ENCODE measurements around the gene CMKLR1. TPM values are rescaled to one million over a fixed set of nuclear protein-coding genes. Genes with fewer than 3 reads are reported as not detected.

Gene CMKLR1
- total RNA-seq, 4 donors from 2014 or later, result 9.7 to 25.4 (median 13.0) TPM

- no peak overlapping the region for H3K4me3 ChIP-seq
- H3K36me3 ChIP-seq, result no peaks in the 10 kb centered on the region
- no peaks in the 10 kb centered on the region for H3K9me3 ChIP-seq
- peaks cover 0 to 37% (median 23%) of the 10 kb centered on the region in 3 donors for H3K4me1 ChIP-seq
- TF ChIP-seq POLR2AphosphoS5 (IDR thresholded peaks at IDR 0.05) (no peak), EP300 (IDR thresholded peaks at IDR 0.05) (no peak), POLR2A (IDR thresholded peaks at IDR 0.05) (no peak)
- TF ChIP-seq, protein P1, sequence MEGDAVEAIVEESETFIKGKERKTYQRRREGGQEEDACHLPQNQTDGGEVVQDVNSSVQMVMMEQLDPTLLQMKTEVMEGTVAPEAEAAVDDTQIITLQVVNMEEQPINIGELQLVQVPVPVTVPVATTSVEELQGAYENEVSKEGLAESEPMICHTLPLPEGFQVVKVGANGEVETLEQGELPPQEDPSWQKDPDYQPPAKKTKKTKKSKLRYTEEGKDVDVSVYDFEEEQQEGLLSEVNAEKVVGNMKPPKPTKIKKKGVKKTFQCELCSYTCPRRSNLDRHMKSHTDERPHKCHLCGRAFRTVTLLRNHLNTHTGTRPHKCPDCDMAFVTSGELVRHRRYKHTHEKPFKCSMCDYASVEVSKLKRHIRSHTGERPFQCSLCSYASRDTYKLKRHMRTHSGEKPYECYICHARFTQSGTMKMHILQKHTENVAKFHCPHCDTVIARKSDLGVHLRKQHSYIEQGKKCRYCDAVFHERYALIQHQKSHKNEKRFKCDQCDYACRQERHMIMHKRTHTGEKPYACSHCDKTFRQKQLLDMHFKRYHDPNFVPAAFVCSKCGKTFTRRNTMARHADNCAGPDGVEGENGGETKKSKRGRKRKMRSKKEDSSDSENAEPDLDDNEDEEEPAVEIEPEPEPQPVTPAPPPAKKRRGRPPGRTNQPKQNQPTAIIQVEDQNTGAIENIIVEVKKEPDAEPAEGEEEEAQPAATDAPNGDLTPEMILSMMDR (IDR thresholded peaks at IDR 0.05), result no peak
- ATAC-seq, result no peak
- H3K27me3 ChIP-seq, result peaks cover 5% of the 10 kb centered on the region
- H3K27ac ChIP-seq, result no peak overlapping the region
- WGBS, 2 donors (ENCODE audit: low coverage in 1 of 2), result 40% methylated on average over 3 of the region's 4 CpGs; no CpG with 5 or more reads in 1 of the 2 donors
Observed at GRCh38 chr12:108299516-108299915, 39.6 kb downstream of the CMKLR1 start.

DNA sequence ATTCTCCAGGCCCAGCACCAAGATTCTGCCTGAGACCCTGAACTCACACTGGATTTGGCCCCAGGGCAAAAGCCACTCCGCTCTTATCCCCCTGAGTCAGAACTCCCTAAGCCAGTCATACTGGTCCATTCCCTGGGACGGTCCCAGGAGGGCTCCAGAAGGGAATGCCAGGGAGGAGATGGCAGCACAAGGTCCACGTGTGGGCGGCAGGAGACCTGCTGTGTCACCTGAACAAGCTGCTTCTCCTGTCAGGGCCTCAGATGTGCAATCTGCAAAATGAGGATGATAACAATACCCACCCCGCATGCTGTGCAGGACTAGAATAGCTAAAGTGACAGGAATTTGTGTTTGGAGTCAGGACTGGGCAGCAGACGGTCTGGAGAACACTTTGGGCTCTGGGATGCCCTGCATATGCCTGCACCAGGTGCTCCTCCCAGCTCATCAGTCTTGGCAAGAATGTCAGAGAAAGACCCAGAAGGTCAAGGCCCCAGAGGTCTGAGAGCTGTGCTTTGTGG, 40.3 kb downstream of the CMKLR1 start:
- H3K36me3 ChIP-seq, result no peaks in the 10 kb centered on the region
- H3K4me1 ChIP-seq, result peaks cover 0 to 30% (median 16%) of the 10 kb centered on the region in 3 donors
- no peak for ATAC-seq
- peaks cover 5% of the 10 kb centered on the region for H3K27me3 ChIP-seq
- 100% methylated on average over 2 of the region's 6 CpGs for WGBS, 2 donors (ENCODE audit: low coverage in 1 of 2)
- no peak overlapping the region for H3K27ac ChIP-seq
- no peaks in the 10 kb centered on the region for H3K9me3 ChIP-seq
- TF ChIP-seq POLR2A (IDR thresholded peaks at IDR 0.05) (no peak), EP300 (IDR thresholded peaks at IDR 0.05) (no peak), POLR2AphosphoS5 (IDR thresholded peaks at IDR 0.05) (no peak)
- TF ChIP-seq, protein P1 (IDR thresholded peaks at IDR 0.05), result no peak
- H3K4me3 ChIP-seq, result no peak overlapping the region

- TF ChIP-seq, protein P1 (IDR thresholded peaks at IDR 0.05), result no peak
- TF ChIP-seq POLR2AphosphoS5 (IDR thresholded peaks at IDR 0.05) (no peak), POLR2A (IDR thresholded peaks at IDR 0.05) (no peak), EP300 (IDR thresholded peaks at IDR 0.05) (no peak)
- Histone ChIP-seq H3K27ac (no peak overlapping the region), H3K4me3 (no peak overlapping the region), H3K36me3 (no peaks in the 10 kb centered on the region), H3K4me1 (peaks cover 0 to 23% (median 9%) of the 10 kb centered on the region in 3 donors), H3K27me3 (peaks cover 5% of the 10 kb centered on the region), H3K9me3 (no peaks in the 10 kb centered on the region)
- 77 to 78% methylated on average over 4 to 5 of the region's 6 CpGs for WGBS, 2 donors (ENCODE audit: low coverage in 1 of 2)
- ATAC-seq, result no peak
Observed at GRCh38 chr12:108297895-108298760, 41.0 kb downstream of the CMKLR1 start.

DNA sequence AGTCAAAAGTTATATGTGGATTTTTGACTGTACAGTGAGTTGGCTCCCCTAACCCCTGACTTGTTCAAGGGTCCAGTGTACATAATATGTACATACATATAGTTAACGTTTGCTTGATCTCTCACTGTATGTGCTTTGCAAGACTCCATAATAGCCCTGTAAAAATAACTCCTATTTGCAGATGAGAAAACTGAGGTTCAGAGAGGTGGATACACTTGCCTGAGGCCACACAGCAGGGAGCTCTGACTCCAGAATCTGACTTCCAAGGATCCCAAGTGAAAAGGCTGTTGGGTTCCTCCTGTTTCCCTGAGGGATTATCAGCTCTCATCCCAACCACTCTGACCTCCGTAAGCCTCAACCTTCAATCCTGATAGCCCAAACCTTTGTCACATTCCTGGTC, 41.7 kb downstream of the CMKLR1 start:
- 84 to 88% methylated on average over 1 to 2 of the region's 2 CpGs for WGBS, 2 donors (ENCODE audit: low coverage in 1 of 2)
- Histone ChIP-seq H3K27me3 (peaks cover 5% of the 10 kb centered on the region), H3K9me3 (no peaks in the 10 kb centered on the region), H3K4me3 (no peak overlapping the region), H3K27ac (no peak overlapping the region), H3K4me1 (peaks cover 0 to 16% (median 3%) of the 10 kb centered on the region in 3 donors), H3K36me3 (peaks cover 0 to 4% of the 10 kb centered on the region in 2 donors)
- TF ChIP-seq POLR2AphosphoS5 (IDR thresholded peaks at IDR 0.05) (no peak), EP300 (IDR thresholded peaks at IDR 0.05) (no peak)
- ATAC-seq, result no peak

- Histone ChIP-seq H3K4me1 (peaks cover 0 to 11% (median 0%) of the 10 kb centered on the region in 3 donors), H3K4me3 (no peak overlapping the region), H3K27me3 (peaks cover 5% of the 10 kb centered on the region), H3K36me3 (peaks cover 0 to 8% of the 10 kb centered on the region in 2 donors), H3K9me3 (no peaks in the 10 kb centered on the region), H3K27ac (no peak overlapping the region)
- ATAC-seq, result no peak
- 62 to 74% methylated on average over 3 of the region's 3 CpGs for WGBS, 2 donors (ENCODE audit: low coverage in 1 of 2)
- TF ChIP-seq POLR2AphosphoS5 (IDR thresholded peaks at IDR 0.05), result no peak
- TF ChIP-seq EP300 (IDR thresholded peaks at IDR 0.05), result no peak
- no peak for TF ChIP-seq POLR2A (IDR thresholded peaks at IDR 0.05)
- TF ChIP-seq, protein P1 (IDR thresholded peaks at IDR 0.05), result no peak
Observed at GRCh38 chr12:108296945-108297344, 42.2 kb downstream of the CMKLR1 start.

Measured in gastroesophageal sphincter (tissue), 4 donors.